Natural killer cell (primary cell): ENCODE results near the gene GANC. TPM values are rescaled to one million over a fixed set of nuclear protein-coding genes. Genes with fewer than 3 reads are reported as not detected.

ENCODE experiments used
- ATAC-seq, 3 donors: fragments of 150-1000 bp in 2 of 3; fragments of 200-7000 bp in 1 of 3; cut with Tn5 transposase; 1 replicate in 1 of 3; 2 replicates in 2 of 3; pipeline ENCODE4 v1.10.0; 2021; ENCODE audit warnings: mild to moderate bottlenecking in 2 of 3, moderate library complexity in 2 of 3
- DNase-seq, 2 donors: peaks; one replicate each; pipeline versions ENCODE4 v3.0.0 to v3.0.0-alpha.2; 2013 to 2021; ENCODE audit warnings: mixed read lengths in 1 of 2
- H3K27ac ChIP-seq: one replicate; pipeline ENCODE4 v1.5.1; 2013; ENCODE audit warnings: mild to moderate bottlenecking, low read length
- H3K27me3 ChIP-seq: one replicate; pipeline ENCODE4 v1.6.1; 2013; ENCODE audit warnings: low read length; ENCODE audit not compliant: control insufficient read depth, insufficient read depth
- H3K36me3 ChIP-seq: one replicate; pipeline ENCODE4 v1.6.1; 2013; ENCODE audit warnings: low read length; ENCODE audit not compliant: control insufficient read depth, insufficient read depth
- H3K4me1 ChIP-seq: one replicate; pipeline ENCODE4 v1.6.1; 2013; ENCODE audit warnings: low read length; ENCODE audit not compliant: control insufficient read depth, insufficient read depth
- H3K4me3 ChIP-seq: one replicate; pipeline ENCODE4 v1.5.1; 2013; ENCODE audit warnings: low read length
- H3K9me3 ChIP-seq: one replicate; pipeline ENCODE4 v1.6.1; 2013; ENCODE audit warnings: low read length; ENCODE audit not compliant: control insufficient read depth, insufficient read depth
- H3K27ac Mint-ChIP-seq, 2 donors: one replicate each; pipeline ENCODE4 v1.8.0; 2022; ENCODE audit warnings: mild to moderate bottlenecking in 2 of 2, mixed read lengths in 2 of 2, moderate library complexity in 1 of 2
- H3K27me3 Mint-ChIP-seq, 2 donors: one replicate each; pipeline ENCODE4 v1.8.0; 2022; ENCODE audit warnings: low read depth in 2 of 2, mixed read lengths in 2 of 2
- H3K36me3 Mint-ChIP-seq: one replicate; pipeline ENCODE4 v1.8.0; 2022; ENCODE audit warnings: mixed read lengths
- H3K4me1 Mint-ChIP-seq, 2 donors: one replicate each; pipeline ENCODE4 v1.8.0; 2022; ENCODE audit warnings: mixed read lengths in 2 of 2
- H3K4me3 Mint-ChIP-seq: one replicate; pipeline ENCODE4 v1.8.0; 2022; ENCODE audit warnings: mild to moderate bottlenecking, moderate library complexity, mixed read lengths
- H3K9me3 Mint-ChIP-seq, 2 donors: one replicate each; pipeline ENCODE4 v1.8.0; 2022; ENCODE audit warnings: mixed read lengths in 2 of 2
- CTCF ChIP-seq: fragments of 200-600 bp; IDR thresholded peaks from one replicate; pipeline ENCODE4 v1.8.0; 2022; ENCODE audit warnings: antibody characterized with exemption
- WGBS: methylation state at CpG from one replicate; pipeline ENCODE4 v1.1.7; 2013; ENCODE audit warnings: missing lambda C conversion rate; ENCODE audit not compliant: insufficient coverage; 5-methylcytosine and 5-hydroxymethylcytosine counted together
- intact Hi-C: fragments of 100-400 bp; cut with micrococcal nuclease; formaldehyde crosslinking; loops from one replicate; pipeline ENCODE4 v1.14.2; 2022
- total RNA-seq, 4 donors: library from RNA; stranded (reverse); fragments of 120-200 nt in 1 of 4; gene quantifications; one replicate each; pipeline versions ENCODE4 v1.2.3 to v1.2.4, GENCODE V29; 2013 to 2022

Gene GANC
- total RNA-seq, 3 donors from 2014 or later (not counting 1 experiment from before 2014, with no cell fraction given): 23.5 to 31.3 (median 24.3) TPM

- TF ChIP-seq CTCF: no peak
- no peaks in the 10 kb centered on the region for H3K9me3 ChIP-seq
- no peak for ATAC-seq
- WGBS: 50% methylated on average over 2 of the region's 2 CpGs
- Mint-ChIP-seq H3K4me1 (peaks cover 43 to 59% of the 10 kb centered on the region in 2 donors), H3K27ac (peak overlapping the region in 1 of 2 donors; percentile 24), H3K36me3 (peaks cover 16% of the 10 kb centered on the region), H3K9me3 (no peaks in the 10 kb centered on the region), H3K4me3 (no peak overlapping the region), H3K27me3 (no peaks in the 10 kb centered on the region)
- peaks cover 13% of the 10 kb centered on the region for H3K4me1 ChIP-seq
- peaks cover 26% of the 10 kb centered on the region for H3K36me3 ChIP-seq
- intact Hi-C loops: loop anchor here (5.0 kb wide), 1 partner anchor 202 kb away; no protein-coding TSS in a partner anchor
- no peaks in the 10 kb centered on the region for H3K27me3 ChIP-seq
- DNase-seq: no peak
- no peak overlapping the region for H3K4me3 ChIP-seq
- H3K27ac ChIP-seq: no peak overlapping the region
These were observed 2.5 kb upstream of the GANC start for GRCh38 chr15:42270551-42270950.

GRCh38 chr15:42270996-42271395, 2.0 kb upstream of the GANC start:
- ATAC-seq (no peak), DNase-seq (no peak)
- no peak for TF ChIP-seq CTCF
- Mint-ChIP-seq H3K4me1 (peaks cover 48 to 59% of the 10 kb centered on the region in 2 donors), H3K27ac (peak overlapping the region in 1 of 2 donors; percentile 24), H3K4me3 (no peak overlapping the region), H3K9me3 (no peaks in the 10 kb centered on the region), H3K27me3 (no peaks in the 10 kb centered on the region), H3K36me3 (peaks cover 12% of the 10 kb centered on the region)
- WGBS: 87% methylated on average over 5 of the region's 5 CpGs
- peaks cover 13% of the 10 kb centered on the region for H3K4me1 ChIP-seq
- no peaks in the 10 kb centered on the region for H3K27me3 ChIP-seq
- intact Hi-C loops: loop anchor here (5.0 kb wide), 1 partner anchor 201 kb away; no protein-coding TSS in a partner anchor
- H3K27ac ChIP-seq: no peak overlapping the region
- no peaks in the 10 kb centered on the region for H3K9me3 ChIP-seq
- H3K36me3 ChIP-seq: peaks cover 21% of the 10 kb centered on the region
- H3K4me3 ChIP-seq: no peak overlapping the region

- H3K27me3 Mint-ChIP-seq: no peaks in the 10 kb centered on the region
- peaks cover 44 to 50% of the 10 kb centered on the region in 2 donors for H3K4me1 Mint-ChIP-seq
- ATAC-seq (peak; percentile 15 to 42 (median 18)), DNase-seq (peak; percentile 43 to 78)
- no peaks in the 10 kb centered on the region for H3K9me3 Mint-ChIP-seq
- H3K36me3 Mint-ChIP-seq: no peaks in the 10 kb centered on the region
- TF ChIP-seq CTCF: no peak
- 3% methylated on average over 24 of the region's 27 CpGs for WGBS
- peaks cover 4% of the 10 kb centered on the region for H3K36me3 ChIP-seq
- intact Hi-C loops: loop anchor here (1.0 to 5.0 kb wide), 3 partner anchors 66 to 217 kb away; partner anchors contain the start of genes VPS39 and ZNF106
- peak overlapping the region; percentile 96 for H3K4me3 ChIP-seq
- peak overlapping the region; percentile 92 for H3K27ac ChIP-seq
- H3K27ac Mint-ChIP-seq: peak overlapping the region; percentile 95 to 99
- H3K4me1 ChIP-seq: peaks cover 13% of the 10 kb centered on the region
- H3K4me3 Mint-ChIP-seq: peak overlapping the region; percentile 91
- no peaks in the 10 kb centered on the region for H3K27me3 ChIP-seq
- no peaks in the 10 kb centered on the region for H3K9me3 ChIP-seq
These were observed 1.1 kb downstream of the GANC start for GRCh38 chr15:42273900-42274701.
